Neural progenitor cell (in vitro differentiated cells): Measurements from ENCODE around the gene REEP1.

Source experiments
- EZH2 ChIP-seq: fragments of 200-600 bp; sonication (generic); IDR thresholded peaks from 2 replicates; pipeline ENCODE4 v1.6.1; 2017; ENCODE audit warnings: antibody characterized with exemption, mild to moderate bottlenecking, moderate library complexity
- EZH2phosphoT487 ChIP-seq: fragments of 200-600 bp; sonication (generic); IDR thresholded peaks from 2 replicates; pipeline ENCODE4 v1.6.1; 2017; ENCODE audit warnings: antibody characterized with exemption
- TF ChIP-seq, protein P1 (sequence below): fragments of 200-600 bp; sonication (generic); IDR thresholded peaks from 2 replicates; pipeline ENCODE4 v1.5.1; 2017; ENCODE audit warnings: antibody characterized with exemption, mild to moderate bottlenecking

- TF ChIP-seq, protein P1, sequence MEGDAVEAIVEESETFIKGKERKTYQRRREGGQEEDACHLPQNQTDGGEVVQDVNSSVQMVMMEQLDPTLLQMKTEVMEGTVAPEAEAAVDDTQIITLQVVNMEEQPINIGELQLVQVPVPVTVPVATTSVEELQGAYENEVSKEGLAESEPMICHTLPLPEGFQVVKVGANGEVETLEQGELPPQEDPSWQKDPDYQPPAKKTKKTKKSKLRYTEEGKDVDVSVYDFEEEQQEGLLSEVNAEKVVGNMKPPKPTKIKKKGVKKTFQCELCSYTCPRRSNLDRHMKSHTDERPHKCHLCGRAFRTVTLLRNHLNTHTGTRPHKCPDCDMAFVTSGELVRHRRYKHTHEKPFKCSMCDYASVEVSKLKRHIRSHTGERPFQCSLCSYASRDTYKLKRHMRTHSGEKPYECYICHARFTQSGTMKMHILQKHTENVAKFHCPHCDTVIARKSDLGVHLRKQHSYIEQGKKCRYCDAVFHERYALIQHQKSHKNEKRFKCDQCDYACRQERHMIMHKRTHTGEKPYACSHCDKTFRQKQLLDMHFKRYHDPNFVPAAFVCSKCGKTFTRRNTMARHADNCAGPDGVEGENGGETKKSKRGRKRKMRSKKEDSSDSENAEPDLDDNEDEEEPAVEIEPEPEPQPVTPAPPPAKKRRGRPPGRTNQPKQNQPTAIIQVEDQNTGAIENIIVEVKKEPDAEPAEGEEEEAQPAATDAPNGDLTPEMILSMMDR, result no peak
- TF ChIP-seq EZH2 (no peak), EZH2phosphoT487 (no peak)
These were observed 97.2 kb downstream of the REEP1 start for GRCh38 chr2:86240251-86240650.
